HT1080 (cell line): Measurements from ENCODE around the gene FAM167B. TPM values are rescaled to one million over a fixed set of nuclear protein-coding genes. Genes with fewer than 3 reads are reported as not detected.
"Not testable (repeated sequence)": the region's sequence is repeated elsewhere in the genome, so short reads cannot be mapped to it uniquely, and the experiment has no call there.

ENCODE experiments used
- DNase-seq: peaks from one replicate; pipeline ENCODE4 v3.0.0-alpha.2; 2015; ENCODE audit warnings: low read depth
- total RNA-seq: library from RNA; depleted of rRNA; stranded (reverse); fragments of >200 nt; shearing (Covaris generic); gene quantifications from 2 replicates; pipeline ENCODE4 v1.2.3, GENCODE V29; 2014

The FAM167B gene
- total RNA-seq, 1 experiment from 2014 or later, result 0.95 TPM

DNA sequence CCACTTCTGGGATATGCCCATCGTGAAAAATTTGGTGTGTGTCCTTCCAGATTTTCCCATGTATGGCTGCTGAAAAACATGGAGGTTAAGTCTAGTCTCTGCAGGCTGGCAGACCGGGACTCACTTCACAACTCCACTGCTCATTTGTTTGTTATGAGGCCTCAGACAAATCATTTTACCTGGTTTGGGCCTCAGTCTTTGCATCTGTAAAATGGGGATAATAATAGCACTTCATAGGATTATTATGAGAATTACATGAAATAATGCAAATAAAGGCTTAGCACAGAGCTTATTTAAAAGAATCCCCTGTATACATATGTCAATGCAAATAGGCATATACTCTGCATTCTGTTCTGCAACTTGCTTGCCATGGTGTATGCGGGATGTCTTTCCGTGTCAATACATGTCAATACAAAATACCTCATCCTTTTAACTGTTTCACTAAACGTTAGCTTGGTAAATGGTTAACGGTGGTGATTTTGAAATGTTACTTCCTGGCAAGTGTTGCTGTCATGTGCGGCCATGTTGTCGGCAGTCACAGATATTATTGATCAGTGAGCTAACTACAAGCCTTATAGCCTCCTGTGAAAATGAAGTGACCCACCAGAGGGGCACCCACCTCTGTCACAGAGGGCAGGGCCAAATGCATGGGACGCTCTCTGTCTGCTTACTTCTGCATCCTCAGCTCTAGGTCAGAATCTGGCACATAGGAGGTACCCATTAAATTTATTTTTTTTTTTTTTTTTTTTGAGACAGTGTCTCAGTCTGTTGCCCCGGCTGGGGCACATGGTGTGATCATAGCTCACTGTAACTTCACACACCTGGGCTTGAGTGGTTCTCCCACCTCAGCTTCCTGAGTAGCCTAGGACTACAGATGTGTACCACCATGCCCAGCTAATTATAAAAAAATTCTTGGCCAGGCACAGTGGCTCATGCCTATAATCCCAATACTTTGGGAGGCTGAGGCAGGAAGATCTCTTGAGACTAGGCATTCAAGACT, 8.3 kb downstream of the FAM167B start:
- no peak for DNase-seq

DNA sequence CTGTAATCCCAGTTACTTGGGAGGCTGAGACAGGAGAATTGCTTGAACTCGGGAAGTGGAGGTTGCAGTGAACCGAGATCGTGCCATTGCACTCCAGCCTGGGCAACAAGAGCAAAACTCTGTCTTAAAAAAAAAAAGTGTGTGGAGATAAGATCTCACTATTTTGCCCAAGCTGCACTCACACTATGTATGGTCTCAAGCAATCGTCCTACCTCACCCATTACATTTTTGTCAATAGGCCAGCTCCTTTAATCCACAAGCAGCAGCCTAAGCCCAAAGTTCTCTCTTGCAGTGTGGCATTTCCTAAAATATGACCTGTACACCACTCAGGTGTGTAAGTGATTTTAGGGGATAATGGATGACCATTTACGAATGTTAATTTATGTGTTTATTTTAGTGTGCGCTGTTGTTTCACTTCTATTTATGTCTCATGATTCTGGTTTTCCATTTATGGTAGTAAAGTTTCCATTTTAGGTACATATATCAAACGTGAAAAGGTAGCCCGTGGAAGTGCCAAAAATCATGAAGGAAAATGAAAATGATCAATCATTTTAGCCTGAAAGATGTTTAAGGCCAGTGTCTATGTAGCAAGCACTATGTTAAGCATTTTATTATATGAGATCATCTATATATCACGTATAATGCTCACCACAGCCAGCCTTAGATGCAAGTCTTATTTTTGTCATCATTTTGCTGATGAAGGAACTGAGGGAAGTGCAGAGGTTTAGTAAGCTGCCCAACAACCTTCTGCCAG, 9.6 kb downstream of the FAM167B start:
- no peak for DNase-seq

DNA sequence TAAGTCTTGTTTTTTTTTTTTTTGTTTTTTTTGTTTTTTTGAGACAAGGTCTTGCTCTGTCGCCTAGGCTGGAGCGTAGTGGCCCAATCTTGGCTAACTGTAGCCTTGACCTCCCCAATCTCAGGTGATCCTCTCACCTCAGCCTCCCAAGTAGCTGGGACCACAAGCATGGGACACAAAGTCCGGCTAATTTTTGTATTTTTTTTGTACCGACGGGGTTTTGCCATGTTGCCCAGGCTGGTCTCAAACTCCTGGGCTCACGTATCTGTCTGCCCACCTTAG, 10.1 kb downstream of the FAM167B start:
- DNase-seq, result no peak

DNA sequence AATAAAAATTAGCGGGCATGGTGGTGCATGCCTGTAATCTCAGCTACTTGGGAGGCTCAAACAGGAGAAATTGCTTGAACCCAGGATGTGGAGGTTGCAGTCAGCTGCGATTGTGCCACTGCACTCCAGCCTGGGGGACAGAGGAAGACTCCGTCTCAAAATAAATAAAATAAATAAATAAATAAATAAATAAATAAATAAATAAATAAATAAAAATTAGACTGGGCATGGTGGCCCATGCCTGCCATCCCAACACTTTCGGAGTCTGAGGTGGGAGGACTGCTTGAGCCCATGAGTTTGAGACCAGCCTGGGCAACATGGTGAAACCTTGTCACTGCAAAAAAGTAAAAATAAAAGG, 16.2 kb downstream of the FAM167B start:
- not testable (repeated sequence) for DNase-seq

DNA sequence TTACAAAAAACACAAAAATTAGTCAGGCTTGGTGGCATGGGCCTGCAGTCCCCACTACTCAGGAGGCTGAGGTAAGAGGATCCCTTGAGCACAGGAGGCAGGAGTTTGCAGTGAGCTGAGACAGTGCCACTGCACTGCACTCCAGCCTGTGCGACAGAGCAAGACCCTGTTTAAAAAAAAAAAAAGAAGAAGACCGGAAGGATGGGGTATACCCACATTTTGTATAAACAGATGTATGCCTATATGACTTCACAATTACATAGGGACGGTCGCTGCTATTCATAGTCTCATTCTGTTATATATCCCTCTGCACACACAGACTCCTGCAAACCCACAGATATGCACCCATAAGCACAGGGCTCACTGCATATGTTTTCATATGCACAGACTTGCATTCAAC, 16.7 kb downstream of the FAM167B start:
- DNase-seq, result no peak

DNA sequence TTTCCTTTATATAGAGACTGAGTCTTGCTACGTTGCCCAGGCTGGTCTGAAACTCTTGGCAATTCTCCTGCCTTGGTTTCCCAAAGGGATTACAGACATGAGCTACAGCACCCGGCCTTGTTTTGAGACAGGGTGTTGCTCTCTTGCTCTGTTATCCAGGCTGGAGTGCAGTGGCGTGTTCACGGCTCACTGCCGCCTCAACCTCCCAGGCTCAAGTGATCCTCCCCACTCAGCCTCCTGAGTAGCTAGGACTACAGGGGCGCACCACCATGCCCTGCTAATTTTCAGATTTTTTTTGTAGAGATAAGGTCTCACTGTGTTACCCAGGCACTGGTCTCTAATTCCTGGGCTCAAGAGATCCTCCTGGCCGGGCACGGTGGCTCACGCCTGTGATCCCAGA, 18.8 kb downstream of the FAM167B start:
- no peak for DNase-seq

DNA sequence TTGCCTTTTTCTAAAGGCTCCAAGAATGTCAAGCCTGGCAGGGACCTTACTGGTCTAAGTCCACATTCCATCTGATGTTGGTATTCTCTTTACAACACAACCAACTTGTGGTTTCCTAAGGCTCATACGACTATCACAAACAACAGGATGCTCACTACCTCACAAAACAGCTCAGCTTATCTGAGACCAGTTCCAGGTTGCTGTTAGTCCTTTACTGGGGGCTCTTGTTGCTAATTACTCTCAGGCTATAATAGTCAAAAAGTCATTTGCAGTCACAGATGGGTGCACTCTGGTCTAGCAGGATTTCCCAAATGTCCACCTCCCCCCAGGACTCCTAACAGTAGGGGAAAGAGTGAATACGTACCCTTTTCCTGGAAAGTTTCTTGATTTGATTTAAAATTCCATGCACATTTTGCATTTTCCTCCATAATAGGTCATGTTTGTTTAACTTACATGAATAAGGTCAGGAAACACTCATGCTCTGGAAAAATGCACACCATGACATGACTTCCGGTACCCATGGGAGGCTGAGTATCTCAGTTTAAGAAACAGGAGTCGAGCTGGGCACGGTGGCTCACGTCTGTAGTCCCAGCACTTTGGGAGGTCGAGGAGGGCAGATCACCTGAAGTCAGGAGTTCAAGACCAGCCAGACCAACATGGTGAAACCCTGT, 20.0 kb downstream of the FAM167B start:
- peak; percentile 29 for DNase-seq

DNA sequence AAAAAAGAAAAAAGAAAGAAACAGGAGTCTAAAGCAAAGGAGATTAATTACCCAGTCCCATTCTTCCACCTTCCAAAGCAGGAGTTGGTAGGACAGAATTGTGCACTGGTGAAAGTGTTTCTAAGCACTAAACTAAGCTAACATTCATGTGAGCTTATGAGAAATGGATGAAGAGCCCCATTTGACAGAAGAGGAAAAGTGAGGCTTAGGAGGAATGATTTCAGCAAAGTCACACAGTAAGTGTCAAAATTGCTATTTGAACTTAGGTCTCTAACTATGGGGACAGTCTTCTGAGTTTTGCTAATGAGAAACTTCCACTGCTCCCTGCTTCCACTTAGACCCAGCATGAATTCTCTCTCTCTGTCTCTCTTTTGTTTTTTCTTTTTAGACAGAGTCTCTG, 22.7 kb downstream of the FAM167B start:
- DNase-seq, result no peak

DNA sequence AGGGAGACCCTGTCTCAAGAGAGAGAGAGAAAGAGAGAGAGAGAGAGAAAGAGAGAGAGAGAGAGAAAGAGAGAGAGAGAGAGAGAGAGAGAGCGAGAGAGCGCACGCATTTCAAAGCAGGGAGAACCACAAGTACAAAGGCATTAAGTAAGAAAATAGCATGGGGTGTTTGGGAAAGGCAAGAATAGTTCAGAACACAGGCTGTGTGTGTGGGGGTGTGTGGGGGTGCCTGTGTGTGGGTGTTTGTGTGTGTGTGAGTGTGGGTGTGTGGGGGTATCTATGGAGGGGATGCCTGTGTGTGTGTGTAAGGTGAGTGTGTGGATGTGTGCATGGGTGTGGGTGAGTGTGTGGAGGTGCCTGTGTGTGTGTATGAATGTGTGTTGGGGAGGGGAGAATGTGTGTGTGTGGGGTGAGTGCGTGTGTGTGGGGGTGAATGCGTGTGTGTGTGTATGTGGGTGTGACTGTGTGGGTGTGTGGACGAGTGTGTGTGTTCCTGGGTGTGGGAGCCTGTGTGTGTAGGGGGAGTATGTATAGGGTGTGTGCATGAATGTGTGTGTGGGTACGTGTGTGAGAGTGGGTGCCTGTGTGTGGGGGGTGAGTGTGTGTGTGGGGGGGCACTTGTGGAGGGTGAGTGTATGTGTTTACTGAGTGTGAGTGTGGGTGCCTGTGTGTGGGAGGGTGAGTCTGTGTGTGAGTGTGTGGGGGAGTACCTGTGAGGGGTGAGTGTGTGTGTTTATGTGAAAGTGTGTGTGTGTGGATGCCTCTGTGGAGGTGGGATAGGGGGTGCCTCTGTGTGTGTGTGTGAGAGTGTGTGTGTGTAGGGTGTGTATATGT, 25.8 kb downstream of the FAM167B start:
- no peak for DNase-seq

DNA sequence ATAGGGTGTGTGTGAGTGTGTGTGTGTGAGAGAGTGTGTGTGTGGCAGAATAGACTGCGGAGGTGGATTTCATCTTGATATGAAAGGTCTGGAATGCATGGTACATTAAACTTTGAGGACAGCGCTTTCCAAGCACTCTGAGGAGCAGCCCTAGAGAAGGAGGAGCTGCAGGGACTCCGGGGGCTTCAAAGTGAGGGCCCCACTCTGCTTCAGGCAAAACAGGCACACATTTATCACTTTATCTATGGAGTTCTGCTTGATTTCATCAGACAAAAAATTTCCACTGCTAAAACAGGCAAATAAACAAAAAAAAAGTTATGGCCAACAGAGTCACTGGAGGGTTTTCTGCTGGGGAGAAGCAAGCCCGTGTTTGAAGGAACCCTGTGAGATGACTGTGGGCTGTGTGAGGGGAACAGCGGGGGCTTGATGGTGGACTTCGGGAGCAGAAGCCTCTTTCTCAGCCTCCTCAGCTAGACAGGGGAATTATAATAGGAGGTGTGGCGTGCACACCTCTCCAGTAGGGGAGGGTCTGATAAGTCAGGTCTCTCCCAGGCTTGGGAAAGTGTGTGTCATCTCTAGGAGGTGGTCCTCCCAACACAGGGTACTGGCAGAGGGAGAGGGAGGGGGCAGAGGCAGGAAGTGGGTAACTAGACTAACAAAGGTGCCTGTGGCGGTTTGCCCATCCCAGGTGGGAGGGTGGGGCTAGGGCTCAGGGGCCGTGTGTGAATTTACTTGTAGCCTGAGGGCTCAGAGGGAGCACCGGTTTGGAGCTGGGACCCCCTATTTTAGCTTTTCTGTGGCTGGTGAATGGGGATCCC, 26.6 kb downstream of the FAM167B start:
- DNase-seq, result peak; percentile 73

DNA sequence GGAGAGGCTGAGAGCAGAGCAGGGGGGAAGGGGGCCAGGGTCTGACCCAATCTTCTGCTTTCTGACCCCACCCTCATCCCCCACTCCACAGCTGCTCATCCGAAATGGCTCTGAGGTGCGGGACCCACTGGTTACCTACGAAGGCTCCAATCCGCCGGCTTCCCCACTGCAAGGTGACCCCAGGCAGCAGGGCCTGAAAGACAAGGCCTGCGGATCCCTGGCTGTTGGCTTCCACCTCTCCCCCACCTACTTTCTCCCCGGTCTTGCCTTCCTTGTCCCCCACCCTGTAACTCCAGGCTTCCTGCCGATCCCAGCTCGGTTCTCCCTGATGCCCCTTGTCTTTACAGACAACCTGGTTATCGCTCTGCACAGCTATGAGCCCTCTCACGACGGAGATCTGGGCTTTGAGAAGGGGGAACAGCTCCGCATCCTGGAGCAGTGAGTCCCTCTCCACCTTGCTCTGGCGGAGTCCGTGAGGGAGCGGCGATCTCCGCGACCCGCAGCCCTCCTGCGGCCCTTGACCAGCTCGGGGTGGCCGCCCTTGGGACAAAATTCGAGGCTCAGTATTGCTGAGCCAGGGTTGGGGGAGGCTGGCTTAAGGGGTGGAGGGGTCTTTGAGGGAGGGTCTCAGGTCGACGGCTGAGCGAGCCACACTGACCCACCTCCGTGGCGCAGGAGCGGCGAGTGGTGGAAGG, 27.8 kb downstream of the FAM167B start:
- no peak for DNase-seq

DNA sequence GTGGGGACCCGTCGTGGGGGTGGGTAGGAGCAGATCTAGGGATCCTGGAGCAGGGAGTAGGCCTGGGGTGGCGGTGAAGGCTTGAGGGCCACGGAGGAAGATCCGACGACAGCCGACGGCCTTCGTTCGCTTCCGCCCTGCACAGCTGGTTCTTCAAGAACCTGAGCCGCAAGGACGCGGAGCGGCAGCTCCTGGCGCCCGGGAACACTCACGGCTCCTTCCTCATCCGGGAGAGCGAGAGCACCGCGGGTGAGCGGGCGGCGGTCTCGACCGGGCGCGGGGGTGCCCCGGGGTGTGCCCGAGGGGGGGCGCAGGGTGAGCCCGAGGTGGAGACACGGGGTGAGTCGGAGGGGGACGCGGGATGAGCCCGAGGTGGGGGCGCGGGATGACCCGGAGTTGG, 28.4 kb downstream of the FAM167B start:
- no peak for DNase-seq

DNA sequence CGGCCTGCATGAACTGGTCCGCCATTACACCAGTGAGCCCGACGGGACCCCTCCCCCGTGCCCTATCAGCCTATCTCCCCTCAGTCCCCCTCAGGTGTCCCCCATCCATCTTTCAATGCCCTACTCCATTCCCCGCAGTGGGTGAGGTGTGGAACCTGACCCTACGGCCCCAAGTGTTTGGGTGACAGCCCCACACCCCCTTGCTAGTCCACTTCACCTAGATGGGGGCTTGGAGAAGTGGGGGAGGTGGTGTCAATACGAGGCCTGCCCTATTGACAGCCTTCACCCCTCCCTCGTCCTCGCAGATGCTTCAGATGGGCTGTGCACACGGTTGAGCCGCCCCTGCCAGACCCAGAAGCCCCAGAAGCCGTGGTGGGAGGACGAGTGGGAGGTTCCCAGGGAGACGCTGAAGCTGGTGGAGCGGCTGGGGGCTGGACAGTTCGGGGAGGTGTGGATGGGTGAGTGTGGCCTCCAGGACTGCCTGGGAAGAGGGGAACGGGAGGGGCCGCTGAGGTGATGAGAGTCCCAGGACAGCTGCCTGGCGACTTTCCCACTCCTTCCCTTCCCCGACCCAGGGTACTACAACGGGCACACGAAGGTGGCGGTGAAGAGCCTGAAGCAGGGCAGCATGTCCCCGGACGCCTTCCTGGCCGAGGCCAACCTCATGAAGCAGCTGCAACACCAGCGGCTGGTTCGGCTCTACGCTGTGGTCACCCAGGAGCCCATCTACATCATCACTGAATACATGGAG, 29.2 kb downstream of the FAM167B start:
- DNase-seq, result no peak

DNA sequence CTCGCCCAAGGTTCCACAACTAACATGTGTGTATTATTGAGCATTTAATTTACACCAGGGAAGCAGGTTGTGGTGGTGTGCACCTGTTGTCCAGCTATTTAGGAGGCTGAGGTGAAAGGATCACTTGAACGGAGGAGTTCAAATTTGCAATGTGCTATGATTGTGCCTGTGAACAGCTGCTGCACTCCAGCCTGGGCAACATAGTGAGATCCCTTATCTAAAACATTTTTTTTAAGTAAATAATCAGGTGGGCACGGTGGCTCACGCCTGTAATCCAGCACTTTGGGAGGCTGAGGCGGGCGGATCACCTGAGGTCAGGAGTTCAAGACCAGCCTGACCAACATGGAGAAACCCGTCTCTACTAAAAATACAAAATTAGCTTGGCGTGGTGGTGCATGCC, 37.8 kb downstream of the FAM167B start:
- DNase-seq, result not testable (repeated sequence)

DNA sequence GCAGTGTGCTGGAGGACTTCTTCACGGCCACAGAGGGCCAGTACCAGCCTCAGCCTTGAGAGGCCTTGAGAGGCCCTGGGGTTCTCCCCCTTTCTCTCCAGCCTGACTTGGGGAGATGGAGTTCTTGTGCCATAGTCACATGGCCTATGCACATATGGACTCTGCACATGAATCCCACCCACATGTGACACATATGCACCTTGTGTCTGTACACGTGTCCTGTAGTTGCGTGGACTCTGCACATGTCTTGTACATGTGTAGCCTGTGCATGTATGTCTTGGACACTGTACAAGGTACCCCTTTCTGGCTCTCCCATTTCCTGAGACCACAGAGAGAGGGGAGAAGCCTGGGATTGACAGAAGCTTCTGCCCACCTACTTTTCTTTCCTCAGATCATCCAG, 38.6 kb downstream of the FAM167B start:
- DNase-seq, result no peak

DNA sequence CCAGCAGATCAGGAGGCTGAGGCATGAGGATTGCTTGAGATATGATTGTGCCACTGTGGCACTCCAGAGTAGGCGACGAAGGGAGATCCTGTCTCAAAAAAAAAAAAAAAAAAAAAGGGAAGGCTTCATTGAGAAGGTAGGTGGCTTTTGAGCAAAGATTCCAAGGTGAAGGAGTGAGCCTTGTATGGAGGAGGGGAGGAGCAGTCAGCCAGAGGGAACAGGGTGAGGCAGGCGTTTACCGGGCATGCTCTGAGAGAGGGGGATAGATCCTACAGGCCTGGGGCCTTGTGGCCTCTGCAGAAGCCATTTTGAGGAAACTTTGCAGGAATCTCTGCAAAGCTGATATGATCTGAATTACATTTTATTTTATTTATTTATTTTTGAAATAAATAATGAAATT, 39.7 kb downstream of the FAM167B start:
- DNase-seq, result no peak

DNA sequence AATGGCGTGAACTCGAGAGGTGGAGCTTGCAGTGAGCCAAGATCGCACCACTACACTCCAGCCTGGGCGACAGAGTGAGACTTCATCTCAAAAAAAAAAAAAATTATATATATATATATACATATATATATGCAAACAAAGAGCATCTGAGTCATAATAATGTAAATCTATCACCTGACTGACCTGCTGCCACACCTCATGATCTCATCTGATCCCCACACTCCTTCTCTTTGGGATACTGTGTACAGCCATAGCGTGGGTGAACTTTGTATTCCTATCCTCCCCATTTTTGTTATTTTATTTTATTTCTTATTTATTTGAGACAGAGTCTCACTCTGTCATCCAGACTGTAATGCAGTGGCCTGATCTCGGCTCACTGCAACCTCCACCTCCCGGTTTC, 42.2 kb downstream of the FAM167B start:
- no peak for DNase-seq

DNA sequence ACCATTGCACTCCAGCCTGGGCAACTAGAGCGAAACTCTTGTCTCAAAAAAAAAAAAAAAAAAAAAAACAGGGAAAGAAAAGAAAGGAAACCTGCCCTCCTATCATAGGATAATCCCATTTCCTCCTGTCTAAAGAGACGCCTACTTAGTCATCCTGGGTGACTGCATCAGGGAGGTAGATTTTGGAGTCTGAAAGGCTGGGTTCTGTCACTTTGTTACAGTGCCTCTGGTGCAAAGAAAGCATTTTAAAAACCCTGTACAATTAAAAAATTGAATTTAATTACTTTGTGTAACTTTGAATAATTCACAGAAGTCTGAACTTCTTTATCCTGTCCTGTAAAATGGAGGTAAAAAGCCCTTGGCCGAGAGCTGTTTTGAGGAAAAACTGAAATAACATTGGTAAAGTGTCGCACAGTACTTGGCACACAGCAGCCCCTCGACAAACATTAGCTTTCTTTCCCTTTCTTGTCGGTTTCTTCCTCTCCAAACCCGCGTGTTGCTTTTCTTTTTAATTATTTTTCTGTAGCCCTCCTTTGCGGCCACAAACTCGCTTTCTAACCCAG, 44.2 kb downstream of the FAM167B start:
- peak; percentile 82 for DNase-seq
